HEK293T (cell line): ENCODE measurements around the gene EFL1.
"Not testable (repeated sequence)": the region's sequence is repeated elsewhere in the genome, so short reads cannot be mapped to it uniquely, and the experiment has no call there.

Experiments used
- ELF4 ChIP-seq: fragments of 450-650 bp; IDR thresholded peaks from 2 replicates; pipeline ENCODE4 v1.6.1; 2017; ENCODE audit warnings: antibody characterized with exemption
- FOXK2 ChIP-seq: fragments of 450-650 bp; IDR thresholded peaks from 2 replicates; pipeline ENCODE4 v1.6.1; 2016; ENCODE audit warnings: mild to moderate bottlenecking
- FOXM1 ChIP-seq: fragments of 450-650 bp; IDR thresholded peaks from 2 replicates; pipeline ENCODE4 v1.6.1; 2017; ENCODE audit warnings: mild to moderate bottlenecking, borderline replicate concordance
- SP1 ChIP-seq: fragments of 450-650 bp; IDR thresholded peaks from 2 replicates; pipeline ENCODE4 v1.6.1; 2017
- SUZ12 ChIP-seq: fragments of 450-650 bp; IDR thresholded peaks from 2 replicates; pipeline ENCODE4 v1.6.1; 2016; ENCODE audit warnings: mild to moderate bottlenecking
- ZNF384 ChIP-seq: fragments of 450-650 bp; IDR thresholded peaks from 2 replicates; pipeline ENCODE4 v1.6.1; 2016

DNA sequence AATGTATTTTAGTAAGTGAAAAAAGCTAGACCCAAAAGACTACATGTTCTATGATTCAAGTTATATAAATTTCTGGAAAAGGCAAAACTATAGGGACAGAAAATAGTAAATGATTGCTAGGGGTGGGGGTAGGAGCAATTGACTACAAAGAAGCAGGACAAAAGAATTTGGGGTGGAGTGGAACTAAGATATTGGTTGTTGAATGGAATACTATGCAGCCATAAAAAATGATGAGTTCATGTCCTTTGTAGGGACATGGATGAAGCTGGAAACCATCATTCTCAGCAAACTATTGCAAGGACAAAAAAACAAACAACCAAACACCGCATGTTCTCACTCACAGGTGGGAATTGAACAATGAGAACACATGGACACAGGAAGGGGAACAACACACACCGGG is 25.7 kb upstream of the EFL1 start:
- TF ChIP-seq SP1, SUZ12, ZNF384, FOXM1, ELF4, FOXK2: not testable (repeated sequence)
